ENCODE results near the gene LOC128125822.
"Not testable (repeated sequence)": the region's sequence is repeated elsewhere in the genome, so short reads cannot be mapped to it uniquely, and the experiment has no call there.

LOC128125822 gene

DNA sequence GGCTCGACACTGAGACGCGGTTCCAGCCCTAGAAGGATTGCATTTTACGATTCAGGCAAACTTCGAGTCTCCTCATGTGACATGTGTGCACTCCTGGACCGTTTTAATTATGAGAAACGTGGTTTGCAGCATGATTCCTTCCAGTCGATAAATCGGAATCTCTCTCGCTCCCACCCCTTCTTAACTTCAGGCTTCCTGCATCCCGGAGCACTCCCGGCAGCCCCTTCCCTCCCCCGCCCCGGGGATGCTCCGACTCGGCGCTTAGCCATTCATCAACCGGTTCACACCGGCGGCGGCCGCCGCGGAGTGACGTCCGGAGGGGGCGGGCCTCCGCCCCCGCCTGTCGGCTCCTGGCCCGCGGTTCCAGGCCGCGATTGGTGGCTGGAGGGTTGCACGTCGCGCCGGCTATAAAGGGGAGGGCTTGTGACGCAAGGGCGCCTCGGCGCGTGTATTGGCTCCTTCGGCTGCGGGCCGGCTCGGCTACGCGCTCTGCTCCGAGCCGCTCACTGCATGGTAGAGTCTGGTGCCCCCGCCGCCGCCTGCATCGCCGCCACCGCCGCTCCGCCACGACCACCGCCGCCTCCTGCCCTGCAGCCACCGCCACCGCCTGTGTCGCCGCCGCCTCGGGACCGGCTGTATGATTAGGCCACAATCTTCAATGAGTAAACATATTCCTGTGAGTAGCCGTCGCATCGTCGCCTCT, at the start of gene LOC128125822, which contains the start of gene PTP4A1:
Gene LOC128125822, plus strand, starts transcription at position 437 of the 703 bp plus-strand sequence.
Gene PTP4A1, plus strand, starts transcription at position 437 of the 703 bp plus-strand sequence. CDS start 4,401 bp downstream, outside the sequence.
- DNase-seq = peak; percentile 98

DNA sequence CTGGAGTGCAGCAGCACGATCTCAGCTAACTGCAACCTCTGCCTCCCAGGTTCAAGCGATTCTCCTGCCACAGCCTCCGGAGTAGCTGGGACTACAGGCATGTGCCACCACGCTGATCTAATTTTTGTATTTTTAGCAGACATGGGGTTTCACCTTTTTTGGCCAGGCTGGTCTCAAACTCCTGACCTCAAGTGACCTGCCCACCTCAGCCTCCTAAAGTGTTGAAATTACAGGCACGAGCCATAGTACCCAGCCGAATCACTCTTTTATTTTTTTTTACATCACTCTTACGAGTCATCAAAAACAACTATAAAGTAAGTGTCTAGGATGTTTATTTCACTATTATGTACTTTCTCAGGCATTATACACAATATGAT, 49.4 kb upstream of the LOC128125822 start:
- not testable (repeated sequence) for DNase-seq

DNA sequence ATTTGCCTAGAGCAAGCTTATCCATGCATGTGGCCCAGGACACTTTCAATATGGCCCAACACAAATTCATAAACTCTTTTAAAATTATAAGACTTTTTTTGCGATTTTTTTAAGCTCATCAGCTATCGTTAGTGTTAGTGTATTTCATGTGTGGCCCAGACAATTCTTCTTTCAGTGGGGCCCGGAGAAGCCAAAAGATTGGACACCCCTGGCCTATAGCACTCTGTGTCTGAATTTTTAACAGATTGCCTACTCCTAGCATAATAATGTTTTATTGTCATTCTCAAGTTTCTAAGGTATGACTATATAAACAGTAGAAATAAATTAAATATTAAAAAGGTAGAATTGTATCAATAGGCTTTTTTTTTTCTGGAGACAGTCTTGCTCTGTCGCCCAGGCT, 48.6 kb upstream of the LOC128125822 start:
- no peak for DNase-seq

DNA sequence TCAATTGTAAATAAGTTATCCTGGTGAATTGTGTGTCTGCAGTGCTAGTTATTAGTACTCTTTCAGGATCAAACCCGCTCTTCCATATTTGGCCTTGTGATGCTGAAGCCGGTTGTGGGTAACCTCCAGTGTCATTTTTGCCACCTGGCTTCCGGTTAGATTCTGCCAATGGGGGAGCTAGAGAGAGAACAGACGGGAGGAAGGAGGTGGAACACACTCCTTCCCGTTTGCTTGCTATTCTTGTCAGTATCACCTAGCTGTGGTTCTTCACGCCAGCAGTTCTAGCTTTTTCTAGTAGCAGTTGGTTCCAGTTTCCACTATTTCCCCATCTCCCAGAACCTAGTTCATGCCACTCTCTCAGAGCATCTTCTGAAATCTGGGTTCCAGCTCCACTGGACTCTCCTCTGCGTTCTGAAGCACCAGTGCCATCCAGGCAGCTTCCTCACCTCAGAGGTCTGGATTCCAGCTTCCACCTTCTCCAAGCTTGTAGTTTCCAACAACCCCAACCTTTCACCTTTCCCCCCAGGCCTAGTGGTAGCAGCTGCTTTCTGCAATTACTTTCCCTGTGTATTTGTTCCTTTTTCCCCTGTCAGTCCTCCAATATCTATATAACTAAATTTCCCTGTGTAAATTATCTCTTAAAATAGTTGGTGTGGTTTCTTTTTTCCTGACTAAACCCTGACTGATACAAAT, 46.9 kb upstream of the LOC128125822 start:
- DNase-seq = no peak

DNA sequence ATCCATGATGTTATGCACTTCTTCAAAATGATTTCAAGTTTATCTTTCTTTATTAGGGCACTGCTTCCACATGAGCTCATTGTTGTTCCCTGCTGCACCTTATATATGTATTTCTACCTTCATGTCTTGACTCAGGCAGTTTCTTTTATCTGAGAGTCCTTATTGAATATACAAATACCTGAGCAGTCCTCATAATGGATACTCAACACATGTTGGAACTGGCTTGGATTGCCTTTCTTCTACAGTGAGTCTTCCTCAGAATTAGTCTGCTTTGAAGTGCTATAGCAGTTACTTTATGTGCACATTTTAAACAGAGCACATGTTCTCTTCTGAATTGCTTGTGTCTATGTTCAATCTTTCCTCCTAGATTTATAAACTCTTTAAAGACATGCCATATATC, 45.3 kb upstream of the LOC128125822 start:
- DNase-seq = no peak

DNA sequence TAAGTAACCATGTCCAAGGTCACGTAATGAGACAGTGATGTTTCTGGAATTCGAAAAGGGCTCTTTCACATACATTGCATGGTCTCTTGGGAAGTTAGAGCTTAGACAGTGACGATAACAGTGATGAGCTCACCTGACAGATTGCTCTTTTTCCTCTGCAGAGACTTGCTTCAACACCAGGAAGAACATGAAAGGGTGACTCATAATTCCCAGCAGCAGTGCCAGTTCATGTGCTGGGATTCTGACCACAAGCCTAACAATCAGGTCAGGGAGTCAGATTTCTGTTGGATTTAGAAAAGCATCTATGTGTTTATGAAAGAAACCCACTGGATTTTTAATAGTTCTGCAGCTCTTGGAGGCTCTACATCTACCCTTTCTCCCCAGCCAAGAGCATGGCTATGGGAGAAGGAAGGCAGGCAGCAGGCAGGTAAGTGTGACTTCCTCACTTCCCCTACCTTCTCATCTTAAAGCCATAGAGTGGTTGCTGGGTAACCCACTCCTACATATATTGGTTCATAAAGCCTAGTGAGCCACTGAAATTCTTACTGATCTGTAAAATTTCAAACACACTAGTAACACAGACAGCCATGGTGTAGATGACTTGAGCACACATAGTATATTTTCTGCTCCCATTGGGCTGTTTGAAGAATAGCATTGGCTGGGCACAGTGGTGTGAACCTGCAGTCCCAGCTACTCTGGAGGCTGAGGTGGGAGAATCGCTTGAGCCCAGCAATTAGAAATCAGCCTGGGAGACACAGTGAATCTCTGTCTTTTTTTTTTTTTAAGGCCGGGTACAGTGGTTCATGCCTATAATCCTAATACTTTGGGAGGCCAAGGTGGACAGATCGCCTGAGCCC, 44.4 kb upstream of the LOC128125822 start:
- peak; percentile 98 for DNase-seq

DNA sequence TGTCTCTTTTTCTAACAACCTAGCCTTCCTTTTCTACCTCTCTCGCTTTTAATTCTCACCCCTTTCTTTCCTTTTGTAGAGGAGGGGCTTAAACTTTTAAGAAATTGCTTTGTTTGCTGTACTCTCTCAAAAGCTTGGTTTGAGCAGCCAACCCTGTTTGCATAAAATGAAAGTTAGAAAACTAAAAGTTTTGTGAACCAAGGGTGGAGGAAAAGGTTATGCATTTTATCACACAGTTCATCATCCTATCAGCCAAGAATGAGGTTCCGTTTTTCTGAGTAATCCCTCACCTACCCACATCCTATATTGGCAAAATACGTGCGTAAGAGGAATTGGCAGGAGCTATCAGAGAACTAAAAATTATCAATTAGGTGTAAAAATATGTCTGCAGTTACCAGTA, 42.8 kb upstream of the LOC128125822 start:
- no peak for DNase-seq

DNA sequence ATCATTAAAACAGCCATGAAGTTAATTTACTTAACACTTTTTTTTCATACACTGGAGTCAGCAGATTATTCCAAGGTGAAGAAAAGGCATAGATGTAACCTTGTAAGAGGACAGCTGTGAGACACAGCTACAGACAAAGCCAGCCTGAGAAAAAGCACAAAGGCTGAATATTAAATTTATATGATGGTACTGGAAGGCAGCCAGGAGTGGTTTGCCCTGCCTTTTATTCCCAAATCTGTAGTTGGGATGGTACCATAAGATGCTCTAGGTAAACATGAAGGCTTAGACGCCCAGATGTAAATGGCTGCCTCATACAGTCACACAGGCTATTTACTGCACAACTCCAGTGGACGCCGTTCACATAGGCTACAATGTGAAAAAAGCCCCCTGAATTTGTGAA, 42.1 kb upstream of the LOC128125822 start:
- DNase-seq = no peak

DNA sequence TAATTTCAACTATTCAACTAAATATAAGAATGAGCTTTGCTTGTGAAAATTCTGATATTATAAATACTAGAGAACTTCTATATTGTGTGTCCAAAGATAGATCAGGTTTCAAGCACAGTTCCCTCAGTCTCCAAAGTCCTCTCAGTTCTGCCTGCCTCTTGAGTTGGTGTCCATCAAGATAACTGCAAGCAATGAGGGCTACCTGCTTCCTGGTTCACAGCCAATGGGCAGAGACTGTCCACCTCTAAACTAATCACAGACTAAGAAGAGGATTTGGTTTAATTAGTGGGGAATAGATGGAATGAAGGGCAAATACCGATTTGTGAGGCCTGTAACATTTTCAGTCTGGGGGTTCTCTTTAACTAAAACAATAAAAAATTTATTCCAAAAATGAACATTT, 41.3 kb upstream of the LOC128125822 start:
- DNase-seq = no peak

DNA sequence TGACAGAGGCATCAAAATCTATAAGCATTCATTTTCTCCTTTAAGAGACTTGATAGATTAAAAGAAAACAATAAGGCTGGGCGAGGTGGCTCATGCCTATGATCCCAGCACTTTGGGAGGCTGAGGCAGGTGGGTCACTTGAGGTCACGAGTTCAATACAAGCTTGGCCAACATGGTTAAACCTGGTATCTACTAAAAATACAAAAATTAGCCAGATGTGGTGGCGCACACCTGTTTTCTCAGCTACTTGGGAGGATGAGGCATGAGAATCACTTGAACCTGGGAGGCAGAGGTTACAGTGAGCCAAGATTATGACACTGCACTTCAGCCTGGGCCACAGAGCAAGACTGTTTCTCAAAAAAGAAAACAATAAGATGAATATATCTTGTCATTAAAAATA, 39.3 kb upstream of the LOC128125822 start:
- DNase-seq = no peak

DNA sequence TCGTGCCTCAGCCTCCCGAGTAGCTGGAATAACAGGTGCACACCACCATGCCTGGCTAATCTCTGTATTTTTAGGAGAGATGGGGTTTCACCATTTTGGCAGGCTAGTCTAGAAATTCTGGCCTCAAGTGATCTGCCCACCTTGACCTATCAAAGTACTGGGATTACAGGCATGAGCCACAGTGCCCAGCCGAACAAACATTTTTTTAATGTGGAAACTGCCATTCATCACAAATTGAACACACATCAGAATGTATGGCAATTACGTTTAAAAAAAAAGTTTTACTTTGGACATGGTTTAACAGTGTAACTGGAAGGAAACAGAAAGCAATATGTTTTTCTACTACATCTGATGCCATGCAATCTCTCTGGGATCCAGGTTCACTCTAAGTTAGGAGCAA, 38.3 kb upstream of the LOC128125822 start:
- no peak for DNase-seq

DNA sequence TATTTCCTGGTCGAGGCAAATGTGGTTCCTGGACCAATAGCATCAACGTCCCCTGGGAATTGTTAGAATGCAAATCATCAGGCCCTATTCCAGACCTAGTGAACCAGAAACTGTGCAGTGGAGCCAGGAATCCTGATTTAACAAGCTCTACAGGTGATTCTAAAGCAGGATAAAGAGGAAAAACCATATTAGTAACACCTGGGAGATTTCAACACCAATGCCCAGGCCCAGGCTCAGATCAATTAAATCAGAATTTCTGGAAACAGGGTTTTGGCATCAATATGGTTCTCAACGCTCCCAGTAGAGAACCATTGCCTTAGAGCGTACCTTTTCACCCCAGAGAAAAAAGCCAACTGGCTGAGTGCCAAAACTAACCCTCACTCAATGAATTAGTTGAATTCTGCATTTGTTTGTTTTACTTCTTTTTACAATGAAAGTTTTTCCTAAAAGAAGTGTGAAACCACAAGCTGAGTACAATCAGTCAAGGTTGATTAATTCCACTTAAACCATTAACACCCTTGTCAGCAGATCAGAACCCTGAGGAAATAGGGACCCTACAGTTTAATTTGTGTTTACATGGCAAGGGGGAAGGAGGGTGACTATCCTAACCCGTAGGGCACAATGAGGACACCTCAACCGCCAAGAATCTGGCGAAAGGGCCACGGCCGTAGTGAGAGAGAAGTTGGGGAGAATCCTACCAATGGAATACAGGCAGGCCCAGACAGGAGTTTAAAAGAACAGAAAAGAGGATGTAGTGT, 34.9 kb upstream of the LOC128125822 start:
- peak; percentile 27 for DNase-seq

DNA sequence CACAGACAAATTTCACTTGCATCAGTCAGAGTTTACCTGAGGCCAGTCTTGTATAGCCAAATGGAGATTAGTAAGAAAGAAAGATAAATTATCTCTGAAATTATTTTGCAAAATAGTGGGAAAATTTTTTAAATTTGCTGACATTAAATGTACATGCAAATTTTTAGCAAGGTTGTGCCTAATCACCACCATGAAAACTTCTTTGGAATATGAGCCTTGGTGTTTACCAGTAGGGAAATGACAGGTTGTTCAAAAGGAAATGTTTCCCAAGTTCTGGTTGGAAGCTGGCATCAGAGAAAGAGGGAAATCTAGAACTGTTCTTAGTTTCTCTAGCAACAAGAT, 34.4 kb upstream of the LOC128125822 start:
- no peak for DNase-seq

DNA sequence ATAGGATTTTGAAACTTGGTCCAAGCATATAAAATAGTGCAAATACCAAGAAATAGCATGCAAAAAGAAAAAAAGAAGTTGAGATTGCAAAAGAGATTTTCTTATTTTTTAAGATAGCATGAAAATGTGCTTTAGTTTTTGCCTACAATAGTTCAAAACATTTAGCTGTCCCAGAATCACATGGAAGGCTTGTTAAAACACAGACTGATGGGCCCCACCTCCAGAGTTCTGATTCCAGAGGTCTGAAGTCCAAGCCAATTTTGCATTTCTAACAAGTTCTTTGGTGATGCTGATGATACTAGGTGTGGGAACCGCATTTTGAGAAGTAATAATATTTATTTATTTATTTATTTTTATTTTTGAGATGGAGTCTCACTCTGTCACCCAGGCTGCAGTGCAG, 33.7 kb upstream of the LOC128125822 start:
- no peak for DNase-seq

DNA sequence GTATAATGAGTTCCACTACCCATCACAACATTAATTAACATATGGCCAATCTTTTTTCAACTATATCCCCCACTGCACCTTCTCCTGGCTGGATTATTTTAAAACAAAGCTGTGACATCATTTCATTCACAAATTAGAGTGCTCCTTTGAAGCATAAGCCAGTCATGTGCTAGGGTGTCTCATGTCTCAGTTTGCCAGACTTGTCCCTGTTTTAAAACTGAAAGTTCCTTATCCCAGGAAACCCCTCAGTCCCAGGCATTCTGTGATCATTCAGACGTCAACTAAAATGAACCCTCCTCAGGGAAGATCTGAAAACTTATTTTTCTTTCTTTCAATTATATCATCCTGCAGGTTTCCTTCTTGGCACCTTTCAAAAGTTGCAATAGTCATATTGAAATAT, 29.3 kb upstream of the LOC128125822 start:
- no peak for DNase-seq

DNA sequence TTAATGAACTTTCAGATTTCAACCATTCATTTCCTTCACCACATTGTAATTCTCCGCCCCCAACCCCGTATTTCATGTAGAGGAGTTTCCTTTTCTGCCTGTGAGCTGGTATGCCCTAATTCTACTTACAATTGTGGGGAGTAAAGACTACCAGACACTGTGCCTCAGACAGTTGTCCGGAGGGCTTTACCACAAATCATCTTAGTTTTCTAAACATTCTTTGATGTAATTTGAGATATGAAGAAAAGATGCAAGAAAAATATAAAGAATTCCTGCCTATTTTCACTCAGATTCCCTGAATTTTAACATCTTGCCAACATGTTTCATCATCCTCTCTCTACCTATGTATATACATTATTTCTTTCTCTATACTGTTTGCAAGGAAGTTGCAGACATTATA, 28.3 kb upstream of the LOC128125822 start:
- peak; percentile 8 for DNase-seq

DNA sequence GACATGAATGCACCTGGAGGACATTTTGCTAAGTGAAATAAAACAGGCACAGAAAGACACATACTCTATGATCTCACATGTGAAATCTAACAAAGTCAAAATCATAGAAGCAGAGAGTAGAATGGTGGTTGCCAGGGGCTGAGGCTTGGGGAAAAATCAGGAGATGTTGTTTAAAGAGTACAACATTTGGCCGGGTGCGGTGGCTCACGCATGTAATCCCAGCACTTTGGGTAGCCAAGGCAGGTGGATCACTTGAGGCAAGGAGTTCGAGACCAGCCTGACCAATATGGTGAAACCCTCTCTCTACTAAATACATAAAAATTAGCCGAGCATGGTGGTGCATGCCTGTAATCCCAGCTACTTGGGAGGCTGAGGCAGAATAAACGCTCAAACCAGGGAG, 26.0 kb upstream of the LOC128125822 start:
- DNase-seq = no peak

DNA sequence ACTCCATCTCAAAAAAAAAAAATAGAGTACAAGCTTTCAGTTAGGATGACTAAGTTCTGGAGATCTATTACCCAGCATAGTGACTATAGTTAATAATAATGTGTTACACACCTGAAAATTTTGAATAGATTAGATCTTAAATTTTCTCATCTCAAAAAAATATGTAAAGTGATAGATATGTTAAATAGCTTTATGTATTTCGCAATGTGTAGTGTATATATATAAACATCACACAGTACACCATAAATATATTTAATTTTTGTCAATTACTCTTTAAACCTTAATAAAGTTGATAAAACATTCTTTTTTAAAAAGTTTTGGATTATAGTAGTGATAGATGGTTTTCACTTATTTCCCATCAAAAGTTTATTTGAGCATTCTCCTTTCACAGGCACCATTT, 25.6 kb upstream of the LOC128125822 start:
- DNase-seq = no peak

DNA sequence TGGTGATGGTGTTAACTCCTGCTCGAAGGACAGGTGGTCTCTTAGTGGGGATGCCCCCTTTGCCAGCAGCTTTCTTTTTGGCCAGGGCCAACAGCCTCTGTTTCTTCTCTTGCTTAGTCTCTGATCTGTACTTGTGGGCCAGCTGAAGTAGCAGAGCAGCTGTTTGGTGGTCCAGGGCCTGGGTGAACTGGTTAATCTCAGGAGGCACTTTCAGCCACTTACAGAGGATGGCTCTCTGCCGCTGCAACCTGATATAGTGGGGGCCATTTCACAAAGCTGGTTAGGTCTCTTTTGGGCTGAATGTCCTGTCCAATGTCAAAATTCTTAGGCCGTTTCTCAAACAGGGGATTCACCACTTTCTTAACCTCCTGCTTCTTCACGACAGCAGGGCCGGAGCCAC, 23.2 kb upstream of the LOC128125822 start:
- no peak for DNase-seq

DNA sequence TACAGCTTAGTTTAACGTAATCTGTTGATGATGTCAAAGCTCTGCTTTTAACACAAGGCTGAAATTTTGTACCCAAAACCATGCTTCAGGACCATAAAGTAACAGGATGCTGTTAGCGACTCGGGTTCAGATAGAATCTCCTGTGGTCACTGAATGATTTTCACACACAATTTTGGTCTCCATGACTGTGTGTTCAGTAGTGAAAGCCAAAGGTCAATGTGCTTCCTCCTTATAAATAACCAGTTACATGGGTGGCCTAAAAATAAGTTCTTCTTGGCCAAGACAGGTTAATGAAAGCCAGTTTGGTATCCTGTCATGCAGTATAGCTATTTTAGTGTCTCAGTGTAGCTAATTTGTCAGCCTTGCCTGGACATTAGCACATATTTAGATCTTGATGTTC, 19.1 kb upstream of the LOC128125822 start:
- no peak for DNase-seq

DNA sequence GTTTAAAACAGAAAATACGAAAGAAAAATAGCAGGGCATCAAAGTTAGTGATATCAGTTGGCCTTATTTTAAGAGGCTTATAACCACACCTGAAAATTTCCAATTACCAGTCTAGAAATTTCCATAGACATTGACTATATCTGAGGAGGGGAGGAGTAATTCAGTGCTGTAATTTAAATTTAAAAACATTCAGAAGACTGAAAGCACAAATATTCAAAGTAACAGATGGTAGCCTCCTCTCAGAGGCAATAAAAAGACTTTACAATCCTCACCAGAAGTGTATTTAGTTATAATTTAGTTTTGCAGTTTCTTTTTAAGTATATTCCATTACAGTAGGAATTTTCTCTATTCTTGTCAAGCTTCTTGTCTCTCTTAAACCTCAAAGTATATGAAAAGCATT, 18.4 kb upstream of the LOC128125822 start:
- DNase-seq = no peak

DNA sequence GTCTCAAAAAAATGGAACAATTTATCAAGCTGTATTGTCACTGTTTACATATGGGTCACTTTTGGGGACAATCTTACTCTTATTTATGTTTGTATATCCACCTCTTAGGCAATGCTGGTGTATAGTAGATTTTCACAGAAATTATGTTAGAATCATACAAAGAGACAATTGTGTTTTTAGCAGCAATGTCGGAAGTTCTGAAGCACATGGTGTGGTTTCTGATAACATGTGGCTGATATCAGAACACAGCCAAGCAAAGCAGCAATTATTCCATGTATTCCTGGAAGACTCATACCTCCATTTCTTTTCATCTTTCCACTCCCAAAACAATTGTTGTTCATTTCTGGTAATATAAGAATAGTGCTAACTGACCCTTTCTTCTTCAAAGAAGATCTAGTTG, 17.5 kb upstream of the LOC128125822 start:
- DNase-seq = no peak

DNA sequence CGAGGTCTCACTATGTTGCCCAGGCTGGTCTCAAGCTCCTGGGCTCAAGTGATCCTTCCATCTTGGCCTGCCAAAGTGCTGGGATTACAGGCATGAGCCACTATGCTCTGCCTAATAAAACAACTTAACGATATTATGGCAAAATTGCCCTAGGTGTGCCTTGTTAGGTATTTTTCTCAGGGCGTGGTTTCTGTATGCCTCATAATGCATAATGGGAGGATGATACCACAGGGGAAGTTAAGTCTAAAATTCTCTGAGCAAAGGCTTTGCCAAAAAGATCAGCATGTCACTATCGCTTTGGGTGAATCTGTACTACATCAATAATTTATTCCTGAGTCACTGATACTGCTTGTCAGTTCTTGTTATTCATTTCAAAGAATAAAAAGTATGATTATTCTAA, 15.9 kb upstream of the LOC128125822 start:
- DNase-seq = no peak

All from fibroblast of skin of right quadriceps (primary cell).